ENCODE results near the gene LZTFL1. TPM values are rescaled to one million over a fixed set of nuclear protein-coding genes. Genes with fewer than 3 reads are reported as not detected.

The LZTFL1 gene
- total RNA-seq, 1 donor from 2014 or later: 10.2 TPM

DNA sequence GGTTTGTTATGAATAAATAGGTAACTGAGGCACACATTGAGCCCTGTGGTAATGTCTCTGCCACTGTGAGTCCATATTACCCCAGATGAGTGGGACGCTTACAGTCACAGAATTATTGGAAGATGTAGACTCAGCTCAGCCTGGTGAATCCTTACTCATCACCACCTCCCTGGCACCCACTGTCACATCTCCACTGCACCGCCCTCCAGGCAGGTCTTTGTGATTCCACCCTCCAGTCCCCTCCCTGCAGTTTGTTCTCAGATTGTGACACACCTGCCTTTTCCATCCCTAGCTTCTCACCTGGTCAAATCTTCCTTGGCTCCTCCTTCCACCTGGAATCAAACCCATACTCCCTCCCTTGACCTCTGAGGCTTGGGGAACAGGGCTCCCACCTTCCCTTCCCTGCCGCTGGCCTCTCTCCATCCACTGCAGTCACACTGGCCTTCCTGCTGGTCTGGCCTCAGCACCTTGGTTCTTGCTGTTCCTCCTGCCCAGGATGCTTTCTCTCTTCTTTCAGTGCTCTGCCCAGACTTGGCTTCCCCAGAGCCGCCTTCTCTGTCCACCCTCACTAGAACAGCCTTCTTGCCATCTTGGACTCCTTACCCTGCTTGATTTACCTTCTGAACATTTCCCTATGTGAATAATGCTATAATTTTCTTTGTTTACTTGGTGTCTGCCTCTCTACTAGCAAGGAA lies 55.0 kb downstream of the LZTFL1 start:
- no peak for DNase-seq (ENCODE audit: low spot score)

DNA sequence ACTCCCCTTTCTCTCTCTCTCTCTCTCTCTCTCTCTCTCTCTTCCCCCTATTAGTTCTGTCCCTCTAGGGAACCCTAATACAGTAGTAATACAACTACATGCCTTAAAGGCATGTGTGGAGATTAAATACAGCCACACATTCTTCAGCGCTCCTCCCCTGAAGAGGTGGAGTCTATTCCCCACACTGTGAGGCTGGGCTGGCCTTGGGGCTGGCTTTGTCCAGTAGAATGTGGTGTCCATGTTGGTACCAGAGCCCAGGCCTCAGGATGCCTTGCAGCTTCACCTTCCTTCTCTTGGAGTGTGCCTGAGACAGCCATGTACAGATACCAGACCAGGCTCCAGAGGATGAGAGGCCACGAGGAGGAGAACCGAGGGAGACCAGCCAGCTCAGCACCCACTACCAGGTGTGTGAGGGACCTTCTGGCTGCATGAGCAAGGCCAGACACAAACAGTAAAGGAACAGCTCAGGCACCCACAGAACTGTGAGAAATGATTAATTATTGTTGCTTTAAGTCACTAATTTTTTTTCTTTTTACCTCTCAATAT lies 56.2 kb downstream of the LZTFL1 start:
- no peak for DNase-seq (ENCODE audit: low spot score)

DNA sequence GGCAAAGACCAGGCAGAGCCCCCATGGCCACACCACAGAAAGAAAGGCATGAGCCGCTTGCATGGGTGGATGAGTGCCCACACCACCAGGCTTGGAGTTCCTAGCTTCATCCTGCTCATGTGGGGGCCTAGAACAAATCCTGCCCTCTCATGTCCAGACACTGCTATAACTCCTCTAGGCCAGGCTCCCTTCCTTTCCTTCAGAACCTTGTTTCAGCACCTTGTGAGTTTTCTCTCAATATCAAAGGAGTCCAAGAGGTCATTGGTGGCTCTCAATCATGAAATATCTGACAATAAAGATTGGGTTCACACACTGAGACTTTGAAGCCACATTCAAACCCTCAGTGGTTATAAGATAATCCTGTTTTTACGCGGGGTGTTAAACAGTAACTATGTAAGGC lies 58.3 kb downstream of the LZTFL1 start:
- DNase-seq (ENCODE audit: low spot score): no peak

- no peak for DNase-seq (ENCODE audit: low spot score)
Observed at GRCh38 chr3:45782381-45782780, 59.5 kb downstream of the LZTFL1 start.

DNA sequence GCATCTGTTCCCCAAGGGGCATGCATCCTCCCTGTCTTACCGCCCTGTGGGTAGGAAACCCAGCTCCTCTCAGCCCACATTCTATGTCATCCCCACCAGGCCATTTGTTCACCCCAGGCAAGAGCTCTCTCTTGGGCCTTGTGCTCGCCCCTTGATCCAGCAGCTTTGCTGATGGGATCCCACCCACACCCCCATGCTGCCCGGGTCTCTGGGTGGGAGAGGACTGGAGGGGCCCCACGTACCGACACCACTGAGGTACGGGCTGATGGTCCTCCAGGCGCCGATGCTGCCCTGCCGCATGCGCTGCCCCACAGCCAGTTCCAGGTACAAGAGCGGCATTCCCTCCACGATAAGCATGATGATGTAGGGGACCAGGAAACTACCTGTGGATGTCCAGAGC lies 60.1 kb downstream of the LZTFL1 start:
- no peak for DNase-seq (ENCODE audit: low spot score)

DNA sequence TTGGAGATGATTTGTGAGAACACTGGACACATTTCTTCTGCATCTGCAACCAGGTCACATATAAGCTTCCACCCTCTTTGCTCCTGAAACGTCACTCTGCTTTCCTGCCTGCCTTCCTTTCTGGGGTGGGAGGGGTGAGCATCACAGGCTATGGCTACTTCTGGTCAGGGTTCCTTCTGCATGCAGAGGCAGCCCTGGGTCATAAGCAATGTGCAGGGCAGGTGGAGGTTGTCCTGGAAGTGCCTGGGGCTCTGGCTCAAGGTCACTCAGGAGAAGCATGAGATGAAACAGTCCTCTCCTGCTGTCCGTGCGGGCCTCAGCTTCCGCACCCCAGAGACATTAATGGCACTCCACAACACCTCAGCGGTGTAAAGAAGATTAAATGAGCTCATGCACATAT lies 60.6 kb downstream of the LZTFL1 start:
- DNase-seq (ENCODE audit: low spot score): no peak

DNA sequence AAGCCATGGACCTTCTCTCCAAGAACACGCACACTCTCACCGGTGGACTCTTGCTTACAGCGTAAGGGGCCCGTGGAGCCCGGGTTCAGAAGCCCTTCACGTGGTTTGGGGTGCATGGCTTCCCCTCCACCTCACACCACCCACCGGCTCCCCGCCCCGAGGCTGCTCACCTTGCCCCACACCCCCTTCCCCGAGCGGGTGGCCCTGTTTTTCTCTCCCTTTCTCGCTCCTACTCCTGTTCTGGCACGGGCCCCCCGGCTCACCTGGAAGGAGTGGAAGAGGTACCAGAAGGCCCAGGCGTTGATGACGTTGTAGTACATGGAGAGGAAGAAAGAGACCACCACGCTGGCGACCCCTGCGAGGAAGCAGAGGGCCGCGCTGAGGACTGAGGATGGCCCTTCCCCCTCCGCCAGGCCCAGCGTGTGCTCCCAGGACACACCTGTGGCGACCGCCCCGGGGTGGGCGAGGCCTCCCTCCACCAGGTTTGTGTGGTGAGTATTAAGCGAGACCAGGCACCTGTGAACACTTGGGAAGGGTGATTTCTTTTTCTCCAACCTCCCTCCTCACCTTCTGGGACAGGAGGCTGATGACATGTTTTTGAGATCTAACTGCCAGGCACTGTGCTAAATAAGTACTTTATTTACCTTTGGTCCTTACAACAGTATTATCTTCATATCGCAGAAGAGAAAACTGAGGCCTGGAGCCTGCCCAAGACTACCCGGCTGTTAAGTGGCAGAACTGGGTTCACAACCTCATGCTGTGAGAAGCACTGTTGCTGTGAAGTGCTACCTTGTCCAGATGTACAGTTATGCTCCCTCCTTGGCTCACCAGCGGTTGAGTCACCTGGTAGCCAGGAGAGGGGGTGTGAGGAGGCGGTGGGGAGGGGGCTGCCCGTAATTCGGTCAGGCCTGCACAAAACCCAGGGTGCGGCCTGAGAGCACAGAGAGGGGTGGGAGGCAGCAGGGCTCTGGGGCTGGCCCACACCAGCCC lies 61.9 kb downstream of the LZTFL1 start:
- no peak for DNase-seq (ENCODE audit: low spot score)

GRCh38 chr3:45778761-45779201 lies 63.1 kb downstream of the LZTFL1 start:
- no peak for DNase-seq (ENCODE audit: low spot score)

GRCh38 chr3:45777746-45778386 lies 64.1 kb downstream of the LZTFL1 start:
- no peak for DNase-seq (ENCODE audit: low spot score)

DNA sequence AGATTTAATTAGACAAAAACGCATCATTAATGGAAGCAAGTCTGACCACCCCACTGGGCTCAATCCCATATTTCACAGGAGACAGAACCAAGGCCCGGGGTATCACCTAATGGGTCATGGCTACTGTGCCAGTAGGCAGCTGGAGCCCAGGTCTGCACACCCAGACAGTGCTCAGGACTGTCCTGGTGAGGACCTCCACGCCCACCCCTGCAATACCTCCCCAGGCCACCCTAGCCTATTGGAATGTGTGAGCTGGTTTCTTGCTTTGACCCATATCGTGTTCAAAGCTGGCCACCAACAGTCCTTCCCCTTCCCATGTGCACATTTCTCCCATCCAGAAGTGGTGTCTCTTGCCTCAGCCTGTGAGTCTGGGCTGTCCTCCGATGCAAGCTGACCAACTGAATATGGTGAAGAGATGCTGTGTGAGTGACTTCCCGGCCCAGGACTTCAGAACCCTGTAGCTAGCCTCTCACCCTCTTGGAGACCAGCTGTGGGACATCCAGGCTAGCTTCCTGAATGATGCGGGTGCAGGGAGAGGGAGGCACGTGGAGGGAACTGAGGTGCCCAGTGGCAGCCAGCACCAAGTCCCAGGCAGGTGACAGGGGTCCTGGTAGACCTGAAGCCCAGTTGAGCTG lies 64.7 kb downstream of the LZTFL1 start:
- DNase-seq (ENCODE audit: low spot score): no peak

GRCh38 chr3:45776611-45777010 lies 65.3 kb downstream of the LZTFL1 start:
- DNase-seq (ENCODE audit: low spot score): no peak

GRCh38 chr3:45776301-45776595 lies 65.7 kb downstream of the LZTFL1 start:
- no peak for DNase-seq (ENCODE audit: low spot score)

GRCh38 chr3:45775571-45776300 lies 66.2 kb downstream of the LZTFL1 start:
- DNase-seq (ENCODE audit: low spot score): no peak

GRCh38 chr3:45774581-45775521 lies 67.1 kb downstream of the LZTFL1 start:
- DNase-seq (ENCODE audit: low spot score): no peak

- DNase-seq (ENCODE audit: low spot score): no peak
Observed at GRCh38 chr3:45773714-45774449, 68.0 kb downstream of the LZTFL1 start.

Measured in mesenteric fat pad (tissue), 1 donor.